SKM-1 (cell line): ENCODE results near the gene CLSTN2.

Experiments used
- DNase-seq: peaks from one replicate; lab custom pipeline; 2025; ENCODE audit not compliant: unreplicated experiment; lab: John Stamatoyannopoulos, UW

Gene CLSTN2

GRCh38 chr3:139941580-139941979 lies 6.6 kb downstream of the CLSTN2 start:
- no peak for DNase-seq

- no peak for DNase-seq
Observed at GRCh38 chr3:139944256-139944910, 9.4 kb downstream of the CLSTN2 start.

- no peak for DNase-seq
Observed at GRCh38 chr3:139945386-139945785, 10.4 kb downstream of the CLSTN2 start.

- no peak for DNase-seq
Observed at GRCh38 chr3:139945942-139946341, 11.0 kb downstream of the CLSTN2 start.

GRCh38 chr3:139948467-139948866 lies 13.5 kb downstream of the CLSTN2 start:
- DNase-seq = no peak

- no peak for DNase-seq
Observed at GRCh38 chr3:139948898-139949297, 13.9 kb downstream of the CLSTN2 start.

GRCh38 chr3:139953131-139953910 lies 18.3 kb downstream of the CLSTN2 start:
- no peak for DNase-seq

GRCh38 chr3:139954146-139954860 lies 19.3 kb downstream of the CLSTN2 start:
- DNase-seq = no peak

- no peak for DNase-seq
Observed at GRCh38 chr3:139957844-139958243, 22.9 kb downstream of the CLSTN2 start.

- DNase-seq = no peak
Observed at GRCh38 chr3:139969386-139969785, 34.4 kb downstream of the CLSTN2 start.

- no peak for DNase-seq
Observed at GRCh38 chr3:139970526-139970925, 35.5 kb downstream of the CLSTN2 start.

GRCh38 chr3:139974809-139975425 lies 39.9 kb downstream of the CLSTN2 start:
- no peak for DNase-seq

- no peak for DNase-seq
Observed at GRCh38 chr3:139975594-139976365, 40.8 kb downstream of the CLSTN2 start.

GRCh38 chr3:139978966-139979365 lies 44.0 kb downstream of the CLSTN2 start:
- no peak for DNase-seq

- DNase-seq = no peak
Observed at GRCh38 chr3:139979991-139980390, 45.0 kb downstream of the CLSTN2 start.

- DNase-seq = no peak
Observed at GRCh38 chr3:139982404-139982803, 47.4 kb downstream of the CLSTN2 start.

- no peak for DNase-seq
Observed at GRCh38 chr3:139985576-139985975, 50.6 kb downstream of the CLSTN2 start.

- no peak for DNase-seq
Observed at GRCh38 chr3:139987908-139988307, 52.9 kb downstream of the CLSTN2 start.

GRCh38 chr3:139988472-139989156 lies 53.6 kb downstream of the CLSTN2 start:
- DNase-seq = no peak

- no peak for DNase-seq
Observed at GRCh38 chr3:139994891-139995290, 59.9 kb downstream of the CLSTN2 start.
